Measurements from ENCODE around the gene MAP3K2.

Gene MAP3K2

GRCh38 chr2:127421871-127422558 is 34.2 kb upstream of the MAP3K2 start:
- DNase-seq (ENCODE audit: extremely low read depth, insufficient read length) = no peak
- TF ChIP-seq, protein P1, sequence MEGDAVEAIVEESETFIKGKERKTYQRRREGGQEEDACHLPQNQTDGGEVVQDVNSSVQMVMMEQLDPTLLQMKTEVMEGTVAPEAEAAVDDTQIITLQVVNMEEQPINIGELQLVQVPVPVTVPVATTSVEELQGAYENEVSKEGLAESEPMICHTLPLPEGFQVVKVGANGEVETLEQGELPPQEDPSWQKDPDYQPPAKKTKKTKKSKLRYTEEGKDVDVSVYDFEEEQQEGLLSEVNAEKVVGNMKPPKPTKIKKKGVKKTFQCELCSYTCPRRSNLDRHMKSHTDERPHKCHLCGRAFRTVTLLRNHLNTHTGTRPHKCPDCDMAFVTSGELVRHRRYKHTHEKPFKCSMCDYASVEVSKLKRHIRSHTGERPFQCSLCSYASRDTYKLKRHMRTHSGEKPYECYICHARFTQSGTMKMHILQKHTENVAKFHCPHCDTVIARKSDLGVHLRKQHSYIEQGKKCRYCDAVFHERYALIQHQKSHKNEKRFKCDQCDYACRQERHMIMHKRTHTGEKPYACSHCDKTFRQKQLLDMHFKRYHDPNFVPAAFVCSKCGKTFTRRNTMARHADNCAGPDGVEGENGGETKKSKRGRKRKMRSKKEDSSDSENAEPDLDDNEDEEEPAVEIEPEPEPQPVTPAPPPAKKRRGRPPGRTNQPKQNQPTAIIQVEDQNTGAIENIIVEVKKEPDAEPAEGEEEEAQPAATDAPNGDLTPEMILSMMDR (IDR thresholded peaks at IDR 0.05; ENCODE audit: insufficient read depth, low read length, poor library complexity, severe bottlenecking) = no peak
- peaks cover 2% of the 10 kb centered on the region; the same call in 1 of the 2 replicates for H3K27me3 ChIP-seq (replicated peaks; ENCODE audit: control insufficient read depth, insufficient read depth, low read length)
- H3K4me3 ChIP-seq (replicated peaks; ENCODE audit: low read depth, low read length) = no peak overlapping the region
- no peaks in the 10 kb centered on the region for H3K36me3 ChIP-seq (ENCODE audit: control insufficient read depth, insufficient read depth, low read length)

- peaks cover 2% of the 10 kb centered on the region; the same call in 1 of the 2 replicates for H3K27me3 ChIP-seq (replicated peaks; ENCODE audit: control insufficient read depth, insufficient read depth, low read length)
- no peak for DNase-seq (ENCODE audit: extremely low read depth, insufficient read length)
- H3K36me3 ChIP-seq (ENCODE audit: control insufficient read depth, insufficient read depth, low read length) = no peaks in the 10 kb centered on the region
Observed at GRCh38 chr2:127421116-127421800, 33.5 kb upstream of the MAP3K2 start.

GRCh38 chr2:127420039-127420864 is 32.5 kb upstream of the MAP3K2 start:
- no peak for DNase-seq (ENCODE audit: extremely low read depth, insufficient read length)
- H3K36me3 ChIP-seq (ENCODE audit: control insufficient read depth, insufficient read depth, low read length) = no peaks in the 10 kb centered on the region
- peaks cover 2% of the 10 kb centered on the region; the same call in 1 of the 2 replicates for H3K27me3 ChIP-seq (replicated peaks; ENCODE audit: control insufficient read depth, insufficient read depth, low read length)
- no peak overlapping the region for H3K4me3 ChIP-seq (replicated peaks; ENCODE audit: low read depth, low read length)
- TF ChIP-seq, protein P1 (IDR thresholded peaks at IDR 0.05; ENCODE audit: insufficient read depth, low read length, poor library complexity, severe bottlenecking) = no peak

More at GRCh38 chr2:127421116-127421800, 33.5 kb upstream of the MAP3K2 start:
- H3K4me3 ChIP-seq (replicated peaks; ENCODE audit: low read depth, low read length) = no peak overlapping the region
- TF ChIP-seq, protein P1 (IDR thresholded peaks at IDR 0.05; ENCODE audit: insufficient read depth, low read length, poor library complexity, severe bottlenecking) = no peak

DNA sequence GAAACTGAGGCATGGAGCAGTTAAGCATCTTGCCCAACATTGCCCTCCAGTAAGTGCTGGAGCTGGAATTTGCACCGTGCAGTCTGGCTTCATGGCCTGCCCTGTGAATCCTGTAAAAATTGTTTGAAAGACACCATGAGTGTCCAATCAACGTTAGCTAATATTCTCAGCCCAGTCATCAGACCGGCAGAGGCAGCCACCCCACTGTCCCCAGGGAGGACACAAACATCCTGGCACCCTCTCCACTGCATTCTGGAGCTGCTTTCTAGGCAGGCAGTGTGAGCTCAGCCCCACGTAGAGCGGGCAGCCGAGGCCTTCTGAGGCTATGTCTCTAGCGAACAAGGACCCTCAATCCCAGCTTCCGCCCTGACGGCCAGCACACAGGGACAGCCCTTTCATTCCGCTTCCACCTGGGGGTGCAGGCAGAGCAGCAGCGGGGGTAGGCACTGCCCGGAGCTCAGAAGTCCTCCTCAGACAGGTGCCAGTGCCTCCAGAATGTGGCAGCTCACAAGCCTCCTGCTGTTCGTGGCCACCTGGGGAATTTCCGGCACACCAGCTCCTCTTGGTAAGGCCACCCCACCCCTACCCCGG is 31.8 kb upstream of the MAP3K2 start:
- TF ChIP-seq, protein P1 (IDR thresholded peaks at IDR 0.05; ENCODE audit: insufficient read depth, low read length, poor library complexity, severe bottlenecking) = no peak
- H3K4me3 ChIP-seq (replicated peaks; ENCODE audit: low read depth, low read length) = no peak overlapping the region
- peaks cover 2% of the 10 kb centered on the region; the same call in 1 of the 2 replicates for H3K27me3 ChIP-seq (replicated peaks; ENCODE audit: control insufficient read depth, insufficient read depth, low read length)
- H3K36me3 ChIP-seq (ENCODE audit: control insufficient read depth, insufficient read depth, low read length) = no peaks in the 10 kb centered on the region
- no peak for DNase-seq (ENCODE audit: extremely low read depth, insufficient read length)

DNA sequence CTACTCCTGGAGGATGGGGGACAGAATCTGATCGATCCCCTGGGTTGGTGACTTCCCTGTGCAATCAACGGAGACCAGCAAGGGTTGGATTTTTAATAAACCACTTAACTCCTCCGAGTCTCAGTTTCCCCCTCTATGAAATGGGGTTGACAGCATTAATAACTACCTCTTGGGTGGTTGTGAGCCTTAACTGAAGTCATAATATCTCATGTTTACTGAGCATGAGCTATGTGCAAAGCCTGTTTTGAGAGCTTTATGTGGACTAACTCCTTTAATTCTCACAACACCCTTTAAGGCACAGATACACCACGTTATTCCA is 31.3 kb upstream of the MAP3K2 start:
- H3K4me3 ChIP-seq (replicated peaks; ENCODE audit: low read depth, low read length) = no peak overlapping the region
- TF ChIP-seq, protein P1 (IDR thresholded peaks at IDR 0.05; ENCODE audit: insufficient read depth, low read length, poor library complexity, severe bottlenecking) = no peak
- H3K27me3 ChIP-seq (replicated peaks; ENCODE audit: control insufficient read depth, insufficient read depth, low read length) = peaks cover 2% of the 10 kb centered on the region; the same call in 1 of the 2 replicates
- H3K36me3 ChIP-seq (ENCODE audit: control insufficient read depth, insufficient read depth, low read length) = no peaks in the 10 kb centered on the region
- DNase-seq (ENCODE audit: extremely low read depth, insufficient read length) = no peak

Data from GM06990 (cell line).